ENCODE results near the gene RASSF8. TPM values are rescaled to one million over a fixed set of nuclear protein-coding genes. Genes with fewer than 3 reads are reported as not detected.

Gene RASSF8
- total and polyA plus RNA-seq, 9 of the 15 experiments (the other 6 are each of a cell fraction or from before 2014, with no cell fraction given) = 0.01 to 0.36 (median 0.12) TPM; not detected in 1

DNA sequence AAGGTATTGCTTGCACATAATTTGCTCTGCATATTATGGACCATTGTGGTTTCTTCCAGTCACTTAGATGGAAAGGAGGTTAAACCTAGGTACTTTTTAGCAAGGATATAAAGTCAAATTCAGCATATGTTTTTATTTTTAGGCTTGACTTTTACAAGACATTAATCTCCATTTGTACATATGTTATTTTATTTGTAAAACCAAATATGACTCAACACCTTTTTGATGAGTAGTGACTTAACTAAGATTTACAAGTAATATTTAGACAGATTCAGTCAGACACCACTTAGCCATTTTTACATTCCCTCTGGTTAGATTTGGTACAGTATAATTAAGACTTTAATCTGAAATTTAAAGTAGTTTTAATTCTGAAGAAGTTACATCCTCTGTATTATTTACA lies 111.3 kb downstream of the RASSF8 start (continued):
- TF ChIP-seq CHD7 (IDR thresholded peaks at IDR 0.05; ENCODE audit: low read depth, low read length) = no peak
